Gastroesophageal sphincter (tissue), 4 donors: Measurements from ENCODE around the gene SLC39A10. TPM values are rescaled to one million over a fixed set of nuclear protein-coding genes. Genes with fewer than 3 reads are reported as not detected.
"Not testable (repeated sequence)": the region's sequence is repeated elsewhere in the genome, so short reads cannot be mapped to it uniquely, and the experiment has no call there.

Experiments
- ATAC-seq: fragments of 150-250 bp; one replicate; pipeline ENCODE4 v1.9.1; 2016; ENCODE audit warnings: mild to moderate bottlenecking, moderate library complexity
- H3K27ac ChIP-seq, 4 donors: fragments of 200-600 bp; sonication (generic) in 3 of 4; 1 replicate in 3 of 4; 2 replicates in 1 of 4; pipeline ENCODE4 v1.5.1; 2016 to 2019
- H3K27me3 ChIP-seq: fragments of 200-600 bp; sonication (generic); one replicate; pipeline ENCODE4 v1.5.1; 2019
- H3K36me3 ChIP-seq, 2 donors: fragments of 200-600 bp; sonication (generic); one replicate each; pipeline ENCODE4 v1.5.1; 2019; ENCODE audit warnings: control low read depth in 1 of 2
- H3K4me1 ChIP-seq, 3 donors: fragments of 200-600 bp; sonication (generic); 1 replicate in 2 of 3; 2 replicates in 1 of 3; pipeline ENCODE4 v1.5.1; 2016 to 2019; ENCODE audit warnings: control low read depth in 2 of 3
- H3K4me3 ChIP-seq, 2 donors: fragments of 200-600 bp; sonication (generic); one replicate each; pipeline ENCODE4 v1.5.1; 2019; ENCODE audit warnings: mild to moderate bottlenecking in 1 of 2, moderate library complexity in 1 of 2
- H3K9me3 ChIP-seq, 3 donors: fragments of 200-600 bp; sonication (generic); one replicate each; pipeline ENCODE4 v1.5.1; 2017 to 2019; ENCODE audit warnings: control low read depth in 2 of 3
- CTCF ChIP-seq, 4 experiments: fragments of 200-600 bp in 2 of 4; fragments of 450-650 bp in 2 of 4; sonication (generic) in 1 of 4; IDR thresholded peaks; one replicate each; pipeline ENCODE4 v1.5.1; 2017 to 2019; ENCODE audit warnings: antibody characterized with exemption in 4 of 4, mild to moderate bottlenecking in 2 of 4, moderate library complexity in 2 of 4
- EP300 ChIP-seq: sonication (generic); formaldehyde crosslinking; IDR thresholded peaks from one replicate; pipeline ENCODE4 v1.6.1; 2017; ENCODE audit warnings: antibody characterized with exemption, mild to moderate bottlenecking
- POLR2A ChIP-seq, 2 donors: fragments of 450-650 bp; IDR thresholded peaks; one replicate each; pipeline ENCODE4 v1.6.1; 2017; ENCODE audit warnings: antibody characterized with exemption in 2 of 2, mild to moderate bottlenecking in 2 of 2, moderate library complexity in 1 of 2
- POLR2AphosphoS5 ChIP-seq: sonication (generic); formaldehyde crosslinking; IDR thresholded peaks from one replicate; pipeline ENCODE4 v1.6.1; 2017; ENCODE audit warnings: antibody characterized with exemption
- WGBS, 2 donors: methylation state at CpG; one replicate each; pipeline ENCODE4 v1.1.5; 2018; ENCODE audit warnings: low coverage in 1 of 2; 5-methylcytosine and 5-hydroxymethylcytosine counted together
- total RNA-seq, 4 donors: library from RNA; depleted of rRNA; stranded (reverse); fragments of >200 nt; gene quantifications; one replicate each; pipeline ENCODE4 v1.1.0, GENCODE V29; 2016

The SLC39A10 gene
- total RNA-seq, 4 donors from 2014 or later = 7.1 to 14.6 (median 9.5) TPM

GRCh38 chr2:195645413-195645812, 11.6 kb upstream of the SLC39A10 start:
- Histone ChIP-seq H3K9me3 (no peaks in the 10 kb centered on the region), H3K4me1 (no peaks in the 10 kb centered on the region), H3K27me3 (no peaks in the 10 kb centered on the region), H3K27ac (no peak overlapping the region), H3K4me3 (no peak overlapping the region), H3K36me3 (no peaks in the 10 kb centered on the region)
- no peak for TF ChIP-seq POLR2A (IDR thresholded peaks at IDR 0.05)
- TF ChIP-seq EP300 = no peak
- TF ChIP-seq POLR2AphosphoS5 = no peak
- no peak for TF ChIP-seq CTCF (IDR thresholded peaks at IDR 0.05)
- no peak for ATAC-seq
- 88% methylated on average over 2 of the region's 2 CpGs for WGBS, 2 donors

- no peak overlapping the region for H3K4me3 ChIP-seq
- 53 to 58% methylated on average over 2 to 6 of the region's 9 CpGs for WGBS, 2 donors
- H3K4me1 ChIP-seq = no peaks in the 10 kb centered on the region
- H3K27me3 ChIP-seq = no peaks in the 10 kb centered on the region
- TF ChIP-seq POLR2AphosphoS5 = no peak
- TF ChIP-seq POLR2A (IDR thresholded peaks at IDR 0.05) = no peak
- TF ChIP-seq EP300 = no peak
- no peak for TF ChIP-seq CTCF (IDR thresholded peaks at IDR 0.05)
- no peak overlapping the region for H3K27ac ChIP-seq
- H3K9me3 ChIP-seq = no peaks in the 10 kb centered on the region
- no peak for ATAC-seq
- no peaks in the 10 kb centered on the region for H3K36me3 ChIP-seq
These were observed 10.6 kb upstream of the SLC39A10 start for GRCh38 chr2:195646424-195646823.

GRCh38 chr2:195647302-195647701, 9.7 kb upstream of the SLC39A10 start:
- TF ChIP-seq CTCF (IDR thresholded peaks at IDR 0.05) (no peak), POLR2A (IDR thresholded peaks at IDR 0.05) (no peak), POLR2AphosphoS5 (no peak), EP300 (no peak)
- H3K27me3 ChIP-seq = no peaks in the 10 kb centered on the region
- WGBS, 2 donors = 85 to 87% methylated on average over 2 to 3 of the region's 3 CpGs
- no peak overlapping the region for H3K4me3 ChIP-seq
- H3K9me3 ChIP-seq = no peaks in the 10 kb centered on the region
- no peak for ATAC-seq
- H3K27ac ChIP-seq = no peak overlapping the region
- no peaks in the 10 kb centered on the region for H3K4me1 ChIP-seq
- no peaks in the 10 kb centered on the region for H3K36me3 ChIP-seq

GRCh38 chr2:195648370-195648769, 8.7 kb upstream of the SLC39A10 start:
- not testable (repeated sequence) for H3K9me3 ChIP-seq, H3K4me3 ChIP-seq, H3K27me3 ChIP-seq, H3K36me3 ChIP-seq, H3K4me1 ChIP-seq, ATAC-seq, H3K27ac ChIP-seq
- 81% methylated on average over 2 of the region's 2 CpGs; no CpG with 5 or more reads in 1 of the 2 donors for WGBS, 2 donors

GRCh38 chr2:195648787-195649186, 8.2 kb upstream of the SLC39A10 start:
- Histone ChIP-seq H3K27me3 (no peaks in the 10 kb centered on the region), H3K4me1 (no peaks in the 10 kb centered on the region), H3K36me3 (no peaks in the 10 kb centered on the region), H3K9me3 (no peaks in the 10 kb centered on the region), H3K4me3 (no peak overlapping the region), H3K27ac (no peak overlapping the region)
- WGBS, 2 donors = 85 to 90% methylated on average over 5 of the region's 5 CpGs
- TF ChIP-seq EP300 = no peak
- no peak for TF ChIP-seq POLR2AphosphoS5
- no peak for TF ChIP-seq CTCF (IDR thresholded peaks at IDR 0.05)
- TF ChIP-seq POLR2A (IDR thresholded peaks at IDR 0.05) = no peak
- no peak for ATAC-seq
